IMR-90 (cell line): ENCODE measurements around the gene MCTP1. TPM values are rescaled to one million over a fixed set of nuclear protein-coding genes. Genes with fewer than 3 reads are reported as not detected.

Source experiments
- ATAC-seq: fragments of 200-7000 bp; cut with Tn5 transposase; 2 replicates; pipeline ENCODE4 v1.9.1; 2020; ENCODE audit warnings: low read depth, mild to moderate bottlenecking, moderate library complexity
- BruUV-seq: library from RNA; stranded (reverse); fragments of 400-500 nt; replicated peaks from 2 replicates; lab custom pipeline; 2021; lab: Mats Ljungman, UMichigan
- CTCF ChIA-PET: fragments of 300-600 bp; formaldehyde crosslinking; extraction: SDS; loops from one replicate; lab custom pipeline; 2021; ENCODE audit warnings: antibody characterized with exemption; lab: Yijun Ruan, JAX
- POLR2A ChIA-PET: fragments of 300-600 bp; sonication (Branson Sonifier 250); formaldehyde crosslinking; loops from one replicate; lab custom pipeline; 2022; ENCODE audit warnings: antibody characterized with exemption; ENCODE audit not compliant: unreplicated experiment; lab: Charles Lee
- DNase-seq: peaks from one replicate; pipeline ENCODE4 v3.0.0; 2013
- H2AFZ ChIP-seq: replicated peaks from 2 replicates; pipeline ENCODE3; 2013; ENCODE audit warnings: low read length, mild to moderate bottlenecking; ENCODE audit not compliant: poor library complexity
- H2AK5ac ChIP-seq: 2 replicates; pipeline ENCODE4 v1.6.1; 2013; ENCODE audit warnings: low read depth, low read length, inconsistent platforms
- H2AK9ac ChIP-seq: replicated peaks from 2 replicates; pipeline ENCODE3; 2013; ENCODE audit warnings: mild to moderate bottlenecking, low read depth, low read length, moderate library complexity; ENCODE audit not compliant: poor library complexity
- H2BK120ac ChIP-seq: 2 replicates; pipeline ENCODE4 v1.6.1; 2013; ENCODE audit warnings: low read depth, low read length, inconsistent platforms
- H2BK15ac ChIP-seq: 3 replicates; pipeline ENCODE4 v1.6.1; 2013; ENCODE audit warnings: low read depth, low read length, inconsistent platforms
- H2BK20ac ChIP-seq: 2 replicates; pipeline ENCODE4 v1.6.1; 2013; ENCODE audit warnings: low read depth, mild to moderate bottlenecking, inconsistent platforms, low read length, moderate library complexity
- H2BK5ac ChIP-seq: 2 replicates; pipeline ENCODE4 v1.6.1; 2013; ENCODE audit warnings: mild to moderate bottlenecking, low read depth, low read length, inconsistent platforms; ENCODE audit not compliant: poor library complexity, severe bottlenecking
- H3K14ac ChIP-seq: replicated peaks from 2 replicates; pipeline ENCODE4 v1.6.1; 2013; ENCODE audit warnings: low read depth, low read length, inconsistent platforms
- H3K18ac ChIP-seq: 2 replicates; pipeline ENCODE4 v1.6.1; 2013; ENCODE audit warnings: low read depth, low read length, control low read depth
- H3K23ac ChIP-seq: 2 replicates; pipeline ENCODE4 v1.6.1; 2013; ENCODE audit warnings: low read depth, low read length, inconsistent platforms
- H3K27ac ChIP-seq: 2 replicates; pipeline ENCODE4 v1.5.1; 2013; ENCODE audit warnings: mild to moderate bottlenecking, control low read depth, low read length; ENCODE audit not compliant: insufficient read depth
- H3K27me3 ChIP-seq: 2 replicates; pipeline ENCODE4 v1.6.1; 2013; ENCODE audit warnings: low read length; ENCODE audit not compliant: control insufficient read depth, insufficient read depth
- H3K36me3 ChIP-seq: 2 replicates; pipeline ENCODE4 v1.6.1; 2013; ENCODE audit warnings: low read length, mixed read lengths; ENCODE audit not compliant: control insufficient read depth, insufficient read depth
- H3K4ac ChIP-seq: 2 replicates; pipeline ENCODE4 v1.6.1; 2013; ENCODE audit warnings: low read depth, low read length, inconsistent platforms
- H3K4me1 ChIP-seq: 2 replicates; pipeline ENCODE4 v1.6.1; 2013; ENCODE audit warnings: low read length, mixed read lengths; ENCODE audit not compliant: control insufficient read depth, insufficient read depth
- H3K4me2 ChIP-seq: 2 replicates; pipeline ENCODE4 v1.6.1; 2013; ENCODE audit warnings: low read depth, mild to moderate bottlenecking, control low read depth, low read length, moderate library complexity
- H3K4me3 ChIP-seq: 2 replicates; pipeline ENCODE4 v1.5.1; 2013; ENCODE audit warnings: low read depth, mild to moderate bottlenecking, control low read depth, low read length, moderate library complexity; ENCODE audit not compliant: insufficient read depth
- H3K56ac ChIP-seq: 2 replicates; pipeline ENCODE4 v1.6.1; 2013; ENCODE audit warnings: low read length, inconsistent platforms; ENCODE audit not compliant: insufficient read depth; ENCODE audit errors: extremely low read depth
- H3K79me1 ChIP-seq, 2 experiments: 2 replicates each; pipeline ENCODE4 v1.6.1; 2013; ENCODE audit warnings: low read length in 2 of 2, inconsistent platforms in 1 of 2, low read depth in 1 of 2
- H3K9ac ChIP-seq: 2 replicates; pipeline ENCODE4 v1.6.1; 2013; ENCODE audit warnings: low read depth, low read length, control low read depth
- H3K9me1 ChIP-seq: 2 replicates; pipeline ENCODE4 v1.6.1; 2013; ENCODE audit warnings: low read length, inconsistent platforms; ENCODE audit not compliant: insufficient read depth
- H3K9me3 ChIP-seq: 2 replicates; pipeline ENCODE4 v1.6.1; 2013; ENCODE audit warnings: low read length; ENCODE audit not compliant: control insufficient read depth, insufficient read depth
- H4K20me1 ChIP-seq: 2 replicates; pipeline ENCODE4 v1.6.1; 2013; ENCODE audit warnings: low read length, inconsistent platforms; ENCODE audit not compliant: insufficient read depth
- H4K5ac ChIP-seq: 2 replicates; pipeline ENCODE4 v1.6.1; 2013; ENCODE audit warnings: mild to moderate bottlenecking, low read depth, low read length, control low read depth
- H4K8ac ChIP-seq, 2 experiments: 2 replicates each; pipeline ENCODE4 v1.6.1; 2013; ENCODE audit warnings: low read depth in 2 of 2, low read length in 2 of 2, control low read depth in 1 of 2, inconsistent platforms in 1 of 2
- H4K91ac ChIP-seq: 2 replicates; pipeline ENCODE4 v1.6.1; 2013; ENCODE audit warnings: low read depth, low read length, inconsistent platforms; ENCODE audit not compliant: insufficient read depth
- BHLHE40 ChIP-seq: fragments of 150-350 bp; IDR thresholded peaks from 2 replicates; pipeline ENCODE4 v1.6.1; 2016; ENCODE audit warnings: mild to moderate bottlenecking, low read depth, low read length
- CEBPB ChIP-seq: IDR thresholded peaks from 2 replicates; pipeline ENCODE4 v1.6.1; 2012; ENCODE audit warnings: low read depth, low read length, improper control_type of control experiment
- CHD1 ChIP-seq: IDR thresholded peaks from 2 replicates; pipeline ENCODE4 v1.6.1; 2012; ENCODE audit warnings: low read depth, low read length, improper control_type of control experiment
- FOS ChIP-seq: fragments of 150-350 bp; IDR thresholded peaks from 2 replicates; pipeline ENCODE4 v1.6.1; 2016; ENCODE audit warnings: low read depth, low read length
- MAFK ChIP-seq: IDR thresholded peaks from 2 replicates; pipeline ENCODE4 v1.6.1; 2012; ENCODE audit warnings: low read depth, low read length, improper control_type of control experiment
- MAZ ChIP-seq: IDR thresholded peaks from 2 replicates; pipeline ENCODE4 v1.6.1; 2012; ENCODE audit warnings: low read depth, mild to moderate bottlenecking, low read length, improper control_type of control experiment, moderate library complexity, borderline replicate concordance
- MXI1 ChIP-seq: IDR thresholded peaks from 2 replicates; pipeline ENCODE4 v1.6.1; 2012; ENCODE audit warnings: low read depth, mild to moderate bottlenecking, low read length, moderate library complexity, borderline replicate concordance
- NFE2L2 ChIP-seq: fragments of 150-350 bp; IDR thresholded peaks from 2 replicates; pipeline ENCODE4 v1.6.1; 2016; ENCODE audit warnings: low read depth, mild to moderate bottlenecking, low read length
- POLR2A ChIP-seq: IDR thresholded peaks from 2 replicates; pipeline ENCODE4 v1.6.1; 2012; ENCODE audit warnings: mild to moderate bottlenecking, low read depth, low read length
- RAD21 ChIP-seq: IDR thresholded peaks from 2 replicates; pipeline ENCODE4 v1.6.1; 2012; ENCODE audit warnings: low read length, improper control_type of control experiment
- RCOR1 ChIP-seq: IDR thresholded peaks from 2 replicates; pipeline ENCODE4 v1.6.1; 2012; ENCODE audit warnings: mild to moderate bottlenecking, low read length, improper control_type of control experiment; ENCODE audit not compliant: insufficient replicate concordance
- RFX5 ChIP-seq: IDR thresholded peaks from 2 replicates; pipeline ENCODE4 v1.8.0; 2012; ENCODE audit warnings: low read depth, mild to moderate bottlenecking, low read length, moderate library complexity
- SMC3 ChIP-seq: fragments of 150-350 bp; IDR thresholded peaks from 2 replicates; pipeline ENCODE4 v1.6.1; 2016; ENCODE audit warnings: low read depth, mild to moderate bottlenecking, antibody characterized with exemption, low read length, moderate library complexity
- WGBS, 2 experiments: methylation state at CpG; one replicate each; pipeline versions ENCODE4 v1.1.5 to v1.1.7; 2013; ENCODE audit warnings: missing lambda C conversion rate in 2 of 2; ENCODE audit not compliant: insufficient read length in 1 of 2; ENCODE audit errors: extremely low coverage in 2 of 2; 5-methylcytosine and 5-hydroxymethylcytosine counted together
- dilution Hi-C: fragments of 300-500 bp; cut with HindIII; formaldehyde crosslinking; loops from one replicate; pipeline ENCODE4 v1.14.3; 2018; ENCODE audit warnings: low sequenced_read_pairs; ENCODE audit not compliant: unreplicated experiment
- in situ Hi-C: fragments of 300-500 bp; cut with MboI; formaldehyde crosslinking; loops from 3 replicates; pipeline ENCODE4 v1.14.3; 2019; ENCODE audit warnings: low sequenced_read_pairs, inconsistent platforms, mixed read lengths
- intact Hi-C: fragments of 100-400 bp; cut with micrococcal nuclease; formaldehyde crosslinking; loops from 2 replicates; pipeline ENCODE4 v1.10.0; 2022
- polyA plus RNA-seq, 3 experiments: library from polyadenylated mRNA; depleted of rRNA; stranded (reverse); fragments of >200 nt; gene quantifications; 2 replicates each; pipeline ENCODE4 v1.2.3, GENCODE V29; 2012; ENCODE audit warnings: low replicate concordance in 1 of 3
- total RNA-seq: library from RNA; depleted of rRNA; stranded (reverse); fragments of >200 nt; gene quantifications from 2 replicates; pipeline ENCODE4 v1.2.3, GENCODE V29; 2012
- TF ChIP-seq, protein P1 (sequence below): fragments of 150-350 bp; IDR thresholded peaks from 2 replicates; pipeline ENCODE4 v1.6.1; 2016; ENCODE audit warnings: low read depth, mild to moderate bottlenecking, low read length, moderate library complexity, borderline replicate concordance
- TF ChIP-seq, protein P2 (sequence below): fragments of 150-350 bp; IDR thresholded peaks from 2 replicates; pipeline ENCODE4 v1.6.1; 2017; ENCODE audit warnings: mild to moderate bottlenecking, antibody characterized with exemption, low read length, low read depth

MCTP1 gene
- total and polyA plus RNA-seq, 2 of the 4 experiments (the other 2 are of a cell fraction), result 0.21 TPM; not detected in 1

DNA sequence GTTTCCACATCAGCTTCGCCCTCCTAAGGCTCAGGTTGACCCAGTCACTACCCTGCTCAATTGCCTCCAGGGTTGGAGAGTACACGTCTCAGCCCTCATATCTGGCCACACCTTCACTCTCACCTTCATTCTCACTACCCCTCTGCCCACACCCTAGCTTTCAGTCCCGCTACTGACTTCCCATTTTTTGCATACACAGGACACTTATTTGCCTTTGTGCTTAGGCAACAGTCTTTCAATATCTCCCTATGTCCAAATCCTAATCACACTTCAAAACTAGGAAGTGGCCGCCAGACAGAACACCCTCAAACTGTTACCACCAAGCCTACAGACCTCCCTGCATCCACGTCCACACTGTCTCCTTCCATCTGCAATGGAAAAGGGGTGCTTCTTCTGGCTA lies 10.9 kb downstream of the MCTP1 start:
- 35% methylated on average over 3 of the region's 5 CpGs; no CpG with 5 or more reads in 1 of the 2 experiments for WGBS, 2 experiments
- Histone ChIP-seq H3K9ac (no peak overlapping the region), H3K56ac (no peak overlapping the region), H3K27ac (no peak overlapping the region), H3K14ac (no peak overlapping the region), H3K4me1 (no peaks in the 10 kb centered on the region), H3K18ac (no peak overlapping the region), H2BK120ac (no peak overlapping the region), H2AK9ac (no peak overlapping the region), H4K20me1 (no peaks in the 10 kb centered on the region), H2AK5ac (no peak overlapping the region), H3K9me1 (no peaks in the 10 kb centered on the region), H3K4me3 (no peak overlapping the region), H4K5ac (no peak overlapping the region), H2BK15ac (no peak overlapping the region), H4K91ac (no peak overlapping the region), H2BK20ac (no peak overlapping the region), H3K9me3 (no peaks in the 10 kb centered on the region), H3K36me3 (no peaks in the 10 kb centered on the region), H3K23ac (no peak overlapping the region), H2AFZ (no peak overlapping the region), H2BK5ac (no peak overlapping the region), H3K79me1 (no peaks in the 10 kb centered on the region), H4K8ac (no peak overlapping the region), H3K4ac (no peak overlapping the region), H3K4me2 (no peak overlapping the region), H3K27me3 (peaks cover 4% of the 10 kb centered on the region)
- in situ Hi-C loops, result no loop called here
- ATAC-seq (no peak), DNase-seq (no peak)
- BruUV-seq, result no TSS peak
- TF ChIP-seq NFE2L2 (no peak), RFX5 (no peak), CHD1 (no peak), RAD21 (no peak), MAFK (no peak), CEBPB (no peak), RCOR1 (no peak), MAZ (no peak), FOS (no peak), BHLHE40 (no peak), SMC3 (no peak), POLR2A (no peak), MXI1 (no peak)
- TF ChIP-seq, protein P1, sequence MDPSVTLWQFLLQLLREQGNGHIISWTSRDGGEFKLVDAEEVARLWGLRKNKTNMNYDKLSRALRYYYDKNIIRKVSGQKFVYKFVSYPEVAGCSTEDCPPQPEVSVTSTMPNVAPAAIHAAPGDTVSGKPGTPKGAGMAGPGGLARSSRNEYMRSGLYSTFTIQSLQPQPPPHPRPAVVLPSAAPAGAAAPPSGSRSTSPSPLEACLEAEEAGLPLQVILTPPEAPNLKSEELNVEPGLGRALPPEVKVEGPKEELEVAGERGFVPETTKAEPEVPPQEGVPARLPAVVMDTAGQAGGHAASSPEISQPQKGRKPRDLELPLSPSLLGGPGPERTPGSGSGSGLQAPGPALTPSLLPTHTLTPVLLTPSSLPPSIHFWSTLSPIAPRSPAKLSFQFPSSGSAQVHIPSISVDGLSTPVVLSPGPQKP, result no peak
- TF ChIP-seq, protein P2, sequence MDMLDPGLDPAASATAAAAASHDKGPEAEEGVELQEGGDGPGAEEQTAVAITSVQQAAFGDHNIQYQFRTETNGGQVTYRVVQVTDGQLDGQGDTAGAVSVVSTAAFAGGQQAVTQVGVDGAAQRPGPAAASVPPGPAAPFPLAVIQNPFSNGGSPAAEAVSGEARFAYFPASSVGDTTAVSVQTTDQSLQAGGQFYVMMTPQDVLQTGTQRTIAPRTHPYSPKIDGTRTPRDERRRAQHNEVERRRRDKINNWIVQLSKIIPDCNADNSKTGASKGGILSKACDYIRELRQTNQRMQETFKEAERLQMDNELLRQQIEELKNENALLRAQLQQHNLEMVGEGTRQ, result no peak
- ChIA-PET POLR2A (no interaction called here), CTCF (no interaction called here)
- dilution Hi-C loops, result no loop called here
- intact Hi-C loops, result no loop called here
